NCI-H345 treated with DMSO at 0.1 percent for 48 hours (cell line): ENCODE results near the gene SYTL1.
A peak's percentile ranks its signal among the peaks of the same experiment; 100 is the strongest.

ENCODE experiments used
- DNase-seq: peaks from one replicate; lab custom pipeline; 2025; ENCODE audit not compliant: unreplicated experiment; lab: John Stamatoyannopoulos, UW

The SYTL1 gene

GRCh38 chr1:27346991-27347624 lies 5.3 kb downstream of the SYTL1 start:
- DNase-seq, result no peak

GRCh38 chr1:27348861-27349783 lies 7.3 kb downstream of the SYTL1 start:
- DNase-seq, result peak; percentile 44

- peak; percentile 51 for DNase-seq
Observed at GRCh38 chr1:27349784-27350662, 8.2 kb downstream of the SYTL1 start.

GRCh38 chr1:27350663-27351540 lies 9.1 kb downstream of the SYTL1 start:
- no peak for DNase-seq

GRCh38 chr1:27351541-27352107 lies 9.8 kb downstream of the SYTL1 start:
- DNase-seq, result no peak

GRCh38 chr1:27353166-27353565 lies 11.3 kb downstream of the SYTL1 start:
- no peak for DNase-seq

GRCh38 chr1:27353629-27354028 lies 11.8 kb downstream of the SYTL1 start:
- DNase-seq, result no peak

GRCh38 chr1:27355683-27356082 lies 13.9 kb downstream of the SYTL1 start:
- DNase-seq, result no peak

- DNase-seq, result no peak
Observed at GRCh38 chr1:27356277-27356618, 14.4 kb downstream of the SYTL1 start.

- DNase-seq, result no peak
Observed at GRCh38 chr1:27356619-27357280, 14.9 kb downstream of the SYTL1 start.

- DNase-seq, result peak; percentile 37
Observed at GRCh38 chr1:27357281-27358037, 15.6 kb downstream of the SYTL1 start.

GRCh38 chr1:27358038-27358927 lies 16.5 kb downstream of the SYTL1 start:
- no peak for DNase-seq

GRCh38 chr1:27358928-27359313 lies 17.1 kb downstream of the SYTL1 start:
- DNase-seq, result no peak

- no peak for DNase-seq
Observed at GRCh38 chr1:27359822-27360158, 18.0 kb downstream of the SYTL1 start.

GRCh38 chr1:27360159-27361043 lies 18.6 kb downstream of the SYTL1 start:
- DNase-seq, result no peak

- no peak for DNase-seq
Observed at GRCh38 chr1:27361044-27361402, 19.2 kb downstream of the SYTL1 start.

- no peak for DNase-seq
Observed at GRCh38 chr1:27361553-27361952, 19.7 kb downstream of the SYTL1 start.
